ENCODE data around the gene PRR20B. TPM values are rescaled to one million over a fixed set of nuclear protein-coding genes. Genes with fewer than 3 reads are reported as not detected.
"Not testable (repeated sequence)": the region's sequence is repeated elsewhere in the genome, so short reads cannot be mapped to it uniquely, and the experiment has no call there.

Gene PRR20B
- total RNA-seq, 4 donors from 2014 or later = not detected

- not testable (repeated sequence) for ATAC-seq (ENCODE audit: low FRiP score); DNase-seq (ENCODE audit: low spot score)
Measured at GRCh38 chr13:57166897-57167296, 19.6 kb downstream of the PRR20B start, which contains the start of gene PRR20E. PRR20E (plus strand) TSS chr13:57167197; CDS start chr13:57167584, 387 bp downstream.

GRCh38 chr13:57191667-57192066 is 44.4 kb downstream of the PRR20B start:
- ATAC-seq (ENCODE audit: low FRiP score) (no peak), DNase-seq (ENCODE audit: low spot score) (no peak)
- TF ChIP-seq CTCF (IDR thresholded peaks at IDR 0.05) = no peak

Small RNA genes lying within 50 kb of the gene (small RNA-seq; reads per million reads assigned to genes)
- not detected for gene PRR20FP

Other genes with a start within 250 kb of the PRR20B start
- gene PRR20A, start 6.6 kb upstream of the PRR20B start, total RNA-seq = not detected
- not detected for gene PRR20C, start 6.6 kb downstream of the PRR20B start, total RNA-seq
- not detected for gene PRR20D, start 13.1 kb downstream of the PRR20B start, total RNA-seq
- gene PRR20E, start 19.7 kb downstream of the PRR20B start, total RNA-seq = not detected

All from omental fat pad (tissue), 4 donors.